ENCODE results near the gene NGEF. TPM values are rescaled to one million over a fixed set of nuclear protein-coding genes. Genes with fewer than 3 reads are reported as not detected.
A peak's percentile ranks its signal among the peaks of the same experiment; 100 is the strongest.

The NGEF gene
- total and polyA plus RNA-seq, 2 donors from 2014 or later: 4.8 to 5.3 TPM

- no peak overlapping the region for H3K9ac ChIP-seq (ENCODE audit: low read length in 3 of 3)
- no peak overlapping the region for H3K4me3 ChIP-seq (ENCODE audit: low read length in 3 of 3)
- no peak overlapping the region for H3K27ac ChIP-seq (ENCODE audit: low read depth in 2 of 2, low read length in 2 of 2)
- TF ChIP-seq CTCF (IDR thresholded peaks at IDR 0.05; ENCODE audit: borderline replicate concordance, extremely low read depth, insufficient read depth): no peak
- H3K4me1 ChIP-seq (ENCODE audit: control insufficient read depth in 2 of 3, insufficient read depth in 2 of 3, low read depth in 1 of 3, low read length in 3 of 3): no peaks in the 10 kb centered on the region
- H3K36me3 ChIP-seq (ENCODE audit: control insufficient read depth in 2 of 3, insufficient read depth in 3 of 3, low read length in 3 of 3): no peaks in the 10 kb centered on the region
- DNase-seq: peak in 2 of 5 donors; percentile 23
- H3K27me3 ChIP-seq (ENCODE audit: control insufficient read depth, insufficient read depth, low read length): no peaks in the 10 kb centered on the region
- H3K9me3 ChIP-seq (ENCODE audit: control insufficient read depth in 2 of 3, insufficient read depth in 1 of 3, low read length in 3 of 3): no peaks in the 10 kb centered on the region
- no peak for FAIRE-seq
- intact Hi-C loops (cut with DNase I): no loop called here
Measured at GRCh38 chr2:232999354-232999753, 13.7 kb downstream of the NGEF start.

GRCh38 chr2:232998666-232998985 is 14.4 kb downstream of the NGEF start:
- intact Hi-C loops (cut with DNase I): no loop called here
- no peak overlapping the region for H3K9ac ChIP-seq (ENCODE audit: low read length in 3 of 3)
- no peaks in the 10 kb centered on the region for H3K27me3 ChIP-seq (ENCODE audit: control insufficient read depth, insufficient read depth, low read length)
- TF ChIP-seq CTCF (IDR thresholded peaks at IDR 0.05; ENCODE audit: borderline replicate concordance, extremely low read depth, insufficient read depth): no peak
- no peak overlapping the region for H3K27ac ChIP-seq (ENCODE audit: low read depth in 2 of 2, low read length in 2 of 2)
- no peak for FAIRE-seq
- DNase-seq: no peak
- no peaks in the 10 kb centered on the region for H3K4me1 ChIP-seq (ENCODE audit: control insufficient read depth in 2 of 3, insufficient read depth in 2 of 3, low read depth in 1 of 3, low read length in 3 of 3)
- no peak overlapping the region for H3K4me3 ChIP-seq (ENCODE audit: low read length in 3 of 3)
- H3K36me3 ChIP-seq (ENCODE audit: control insufficient read depth in 2 of 3, insufficient read depth in 3 of 3, low read length in 3 of 3): no peaks in the 10 kb centered on the region
- H3K9me3 ChIP-seq (ENCODE audit: control insufficient read depth in 2 of 3, insufficient read depth in 1 of 3, low read length in 3 of 3): peaks cover 0 to under 1% (median 0%) of the 10 kb centered on the region in 3 donors

- TF ChIP-seq CTCF (IDR thresholded peaks at IDR 0.05; ENCODE audit: borderline replicate concordance, extremely low read depth, insufficient read depth): no peak
- no peak for FAIRE-seq
- Histone ChIP-seq H3K9ac (ENCODE audit: low read length in 3 of 3) (no peak overlapping the region), H3K4me3 (ENCODE audit: low read length in 3 of 3) (no peak overlapping the region), H3K27me3 (ENCODE audit: control insufficient read depth, insufficient read depth, low read length) (no peaks in the 10 kb centered on the region), H3K36me3 (ENCODE audit: control insufficient read depth in 2 of 3, insufficient read depth in 3 of 3, low read length in 3 of 3) (no peaks in the 10 kb centered on the region), H3K27ac (ENCODE audit: low read depth in 2 of 2, low read length in 2 of 2) (no peak overlapping the region), H3K4me1 (ENCODE audit: control insufficient read depth in 2 of 3, insufficient read depth in 2 of 3, low read depth in 1 of 3, low read length in 3 of 3) (no peaks in the 10 kb centered on the region), H3K9me3 (ENCODE audit: control insufficient read depth in 2 of 3, insufficient read depth in 1 of 3, low read length in 3 of 3) (peaks cover 0 to 6% (median 0%) of the 10 kb centered on the region in 3 donors)
- intact Hi-C loops (cut with DNase I): no loop called here
- DNase-seq: no peak
Measured at GRCh38 chr2:232997749-232998665, 15.0 kb downstream of the NGEF start.
